B cell (primary cell): ENCODE measurements around the gene CHD5. TPM values are rescaled to one million over a fixed set of nuclear protein-coding genes. Genes with fewer than 3 reads are reported as not detected.

ENCODE experiments used
- ATAC-seq: fragments of 200-7000 bp; cut with Tn5 transposase; one replicate; pipeline ENCODE4 v1.10.0; 2021; ENCODE audit warnings: low read depth, mild to moderate bottlenecking, moderate number of reproducible peaks, moderate library complexity
- CTCF ChIA-PET: fragments of 350-600 bp; sonication (Branson Sonifier 250); formaldehyde crosslinking; loops from one replicate; lab custom pipeline; 2021; ENCODE audit warnings: antibody characterized with exemption, inconsistent platforms; lab: Charles Lee
- POLR2A ChIA-PET: fragments of 350-600 bp; sonication (Branson Sonifier 250); formaldehyde crosslinking; loops from one replicate; lab custom pipeline; 2021; ENCODE audit warnings: antibody characterized with exemption; lab: Charles Lee
- DNase-seq: peaks from one replicate; pipeline ENCODE4 v3.0.0; 2013
- H2AFZ ChIP-seq: 2 replicates; pipeline ENCODE4 v1.6.1; 2012; ENCODE audit warnings: mild to moderate bottlenecking, low read depth, low read length; ENCODE audit not compliant: insufficient read depth, poor library complexity, severe bottlenecking
- H3K27ac ChIP-seq, 2 donors: 1 replicate in 1 of 2; 2 replicates in 1 of 2; pipeline ENCODE4 v1.5.1; 2012 to 2013; ENCODE audit warnings: low read length in 2 of 2, mild to moderate bottlenecking in 2 of 2, moderate library complexity in 1 of 2
- H3K27me3 ChIP-seq, 4 experiments: fragments of 200-600 bp in 1 of 4; sonication (generic) in 1 of 4; replicated peaks in 1 of 4; 1 replicate in 2 of 4; 2 replicates in 2 of 4; pipeline versions ENCODE4 v1.6.1 to v1.7.0; 2013 to 2016; ENCODE audit warnings: low read length in 3 of 4, mild to moderate bottlenecking in 2 of 4, mixed read lengths in 1 of 4, moderate library complexity in 1 of 4; ENCODE audit not compliant: insufficient read depth in 4 of 4, control insufficient read depth in 3 of 4; ENCODE audit errors: control extremely low read depth in 1 of 4
- H3K36me3 ChIP-seq, 2 experiments: replicated peaks in 1 of 2; 1 replicate in 1 of 2; 2 replicates in 1 of 2; pipeline versions ENCODE4 v1.6.1 to v1.7.1; 2013; ENCODE audit warnings: low read length in 1 of 2; ENCODE audit not compliant: insufficient read depth in 2 of 2, control insufficient read depth in 1 of 2; ENCODE audit errors: control extremely low read depth in 1 of 2, extremely low read depth in 1 of 2
- H3K4me1 ChIP-seq, 2 donors: fragments of 200-600 bp in 1 of 2; sonication (generic) in 1 of 2; 1 replicate in 1 of 2; 2 replicates in 1 of 2; pipeline versions ENCODE4 v1.5.1 to v1.6.1; 2013 to 2017; ENCODE audit warnings: low read length in 2 of 2; ENCODE audit not compliant: control insufficient read depth in 2 of 2, insufficient read depth in 2 of 2
- H3K4me2 ChIP-seq: replicated peaks from 2 replicates; pipeline ENCODE3; 2012; ENCODE audit warnings: mild to moderate bottlenecking, low read depth, low read length; ENCODE audit not compliant: poor library complexity, severe bottlenecking
- H3K4me3 ChIP-seq, 5 experiments: fragments of 200-600 bp in 1 of 5; sonication (generic) in 1 of 5; 1 replicate in 3 of 5; 2 replicates in 2 of 5; pipeline versions ENCODE4 v1.5.1 to v1.7.0; 2011 to 2016; ENCODE audit warnings: low read length in 4 of 5, mild to moderate bottlenecking in 4 of 5, low read depth in 2 of 5, control low read depth in 1 of 5, moderate library complexity in 1 of 5; ENCODE audit not compliant: insufficient read depth in 1 of 5; ENCODE audit errors: control extremely low read depth in 1 of 5, extremely low read depth in 1 of 5
- H3K79me2 ChIP-seq: fragments of 200-600 bp; sonication (generic); one replicate; pipeline ENCODE4 v1.6.0; 2016; ENCODE audit warnings: low read length; ENCODE audit not compliant: control insufficient read depth, insufficient read depth
- H3K9ac ChIP-seq: fragments of 200-600 bp; sonication (generic); 2 replicates; pipeline ENCODE4 v1.6.1; 2017; ENCODE audit warnings: mild to moderate bottlenecking, low read length, moderate library complexity
- H3K9me3 ChIP-seq, 3 donors: one replicate each; pipeline versions ENCODE4 v1.6.1 to v1.7.1; 2013; ENCODE audit warnings: low read length in 2 of 3; ENCODE audit not compliant: control insufficient read depth in 2 of 3, insufficient read depth in 1 of 3; ENCODE audit errors: control extremely low read depth in 1 of 3
- H4K20me1 ChIP-seq: 2 replicates; pipeline ENCODE4 v1.6.0; 2012; ENCODE audit warnings: mild to moderate bottlenecking, low read length; ENCODE audit not compliant: insufficient read depth, control insufficient read depth, poor library complexity, severe bottlenecking
- H3K27ac Mint-ChIP-seq: one replicate; pipeline ENCODE4 v1.8.0; 2021; ENCODE audit warnings: mixed read lengths
- H3K27me3 Mint-ChIP-seq: one replicate; pipeline ENCODE4 v1.8.0; 2021; ENCODE audit warnings: mixed read lengths
- H3K4me1 Mint-ChIP-seq: one replicate; pipeline ENCODE4 v1.8.0; 2021; ENCODE audit warnings: mixed read lengths
- H3K4me3 Mint-ChIP-seq: one replicate; pipeline ENCODE4 v1.8.0; 2021; ENCODE audit warnings: mixed read lengths
- H3K9me3 Mint-ChIP-seq: one replicate; pipeline ENCODE4 v1.8.0; 2022; ENCODE audit warnings: mixed read lengths; ENCODE audit not compliant: insufficient read depth
- EZH2 ChIP-seq: IDR thresholded peaks from 2 replicates; pipeline ENCODE4 v1.6.1; 2012; ENCODE audit warnings: borderline replicate concordance, low read depth, mild to moderate bottlenecking, moderate library complexity, low read length; ENCODE audit not compliant: insufficient read depth, poor library complexity, severe bottlenecking
- WGBS: methylation state at CpG from one replicate; pipeline ENCODE4 v1.1.5; 2013; ENCODE audit warnings: missing lambda C conversion rate; ENCODE audit not compliant: insufficient coverage; 5-methylcytosine and 5-hydroxymethylcytosine counted together
- intact Hi-C: fragments of 100-400 bp; cut with micrococcal nuclease; formaldehyde crosslinking; loops from one replicate; pipeline ENCODE4 v1.10.0; 2022
- polyA plus RNA-seq: library from polyadenylated mRNA; depleted of rRNA; stranded (reverse); fragments of >200 nt; gene quantifications from 2 replicates; pipeline ENCODE4 v1.2.3, GENCODE V29; 2012
- total RNA-seq, 2 donors: library from RNA; stranded (reverse); fragments of 120-200 nt in 1 of 2; gene quantifications; 1 replicate in 1 of 2; 2 replicates in 1 of 2; pipeline versions ENCODE4 v1.2.3 to v1.2.4, GENCODE V29; 2013 to 2022
- TF ChIP-seq, protein P1 (sequence below): fragments of 200-600 bp; IDR thresholded peaks from one replicate; pipeline ENCODE4 v1.8.0; 2022; ENCODE audit warnings: antibody characterized with exemption, mild to moderate bottlenecking

Gene CHD5
- total and polyA plus RNA-seq, 2 donors (not counting 1 experiment from before 2014, with no cell fraction given), result 0.18 to 0.20 TPM

GRCh38 chr1:6121021-6121421 lies 59.1 kb downstream of the CHD5 start:
- no peak for DNase-seq

GRCh38 chr1:6118415-6118814 lies 61.7 kb downstream of the CHD5 start:
- H2AFZ ChIP-seq, result no peak overlapping the region
- Mint-ChIP-seq H3K27ac (no peak overlapping the region), H3K9me3 (peaks cover 9% of the 10 kb centered on the region), H3K4me3 (no peak overlapping the region), H3K4me1 (no peaks in the 10 kb centered on the region), H3K27me3 (no peaks in the 10 kb centered on the region)
- ChIA-PET POLR2A (no interaction called here), CTCF (no interaction called here)
- TF ChIP-seq, protein P1, sequence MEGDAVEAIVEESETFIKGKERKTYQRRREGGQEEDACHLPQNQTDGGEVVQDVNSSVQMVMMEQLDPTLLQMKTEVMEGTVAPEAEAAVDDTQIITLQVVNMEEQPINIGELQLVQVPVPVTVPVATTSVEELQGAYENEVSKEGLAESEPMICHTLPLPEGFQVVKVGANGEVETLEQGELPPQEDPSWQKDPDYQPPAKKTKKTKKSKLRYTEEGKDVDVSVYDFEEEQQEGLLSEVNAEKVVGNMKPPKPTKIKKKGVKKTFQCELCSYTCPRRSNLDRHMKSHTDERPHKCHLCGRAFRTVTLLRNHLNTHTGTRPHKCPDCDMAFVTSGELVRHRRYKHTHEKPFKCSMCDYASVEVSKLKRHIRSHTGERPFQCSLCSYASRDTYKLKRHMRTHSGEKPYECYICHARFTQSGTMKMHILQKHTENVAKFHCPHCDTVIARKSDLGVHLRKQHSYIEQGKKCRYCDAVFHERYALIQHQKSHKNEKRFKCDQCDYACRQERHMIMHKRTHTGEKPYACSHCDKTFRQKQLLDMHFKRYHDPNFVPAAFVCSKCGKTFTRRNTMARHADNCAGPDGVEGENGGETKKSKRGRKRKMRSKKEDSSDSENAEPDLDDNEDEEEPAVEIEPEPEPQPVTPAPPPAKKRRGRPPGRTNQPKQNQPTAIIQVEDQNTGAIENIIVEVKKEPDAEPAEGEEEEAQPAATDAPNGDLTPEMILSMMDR, result no peak
- TF ChIP-seq EZH2, result no peak
- H3K9ac ChIP-seq, result no peak overlapping the region
- no peaks in the 10 kb centered on the region for H3K36me3 ChIP-seq
- ATAC-seq, result no peak
- intact Hi-C loops, result no loop called here
- no peaks in the 10 kb centered on the region for H3K27me3 ChIP-seq
- H3K9me3 ChIP-seq, result peaks cover 0 to 8% (median 6%) of the 10 kb centered on the region in 3 donors
- DNase-seq, result no peak
- no peak overlapping the region for H3K27ac ChIP-seq
- no peak overlapping the region for H3K4me3 ChIP-seq
- H3K4me2 ChIP-seq, result no peak overlapping the region
- no CpG with 5 or more reads among the region's 3 CpGs for WGBS
- H3K79me2 ChIP-seq, result no peaks in the 10 kb centered on the region
- H3K4me1 ChIP-seq, result no peaks in the 10 kb centered on the region
- H4K20me1 ChIP-seq, result no peaks in the 10 kb centered on the region

More at GRCh38 chr1:6121021-6121421, 59.1 kb downstream of the CHD5 start:
- 94% methylated on average over 18 of the region's 18 CpGs for WGBS
- no peaks in the 10 kb centered on the region for H3K36me3 ChIP-seq
- no peak for ATAC-seq
- H3K27ac ChIP-seq, result no peak overlapping the region
- no peak overlapping the region for H3K4me2 ChIP-seq
- no peaks in the 10 kb centered on the region for H3K4me1 ChIP-seq
- ChIA-PET POLR2A (no interaction called here), CTCF (no interaction called here)
- TF ChIP-seq, protein P1, result no peak
- TF ChIP-seq EZH2, result no peak
- H3K9me3 ChIP-seq, result peaks cover 0 to 8% (median 0%) of the 10 kb centered on the region in 3 donors
- no peak overlapping the region for H3K4me3 Mint-ChIP-seq
- intact Hi-C loops, result no loop called here
- H3K27ac Mint-ChIP-seq, result no peak overlapping the region
- H2AFZ ChIP-seq, result no peak overlapping the region
- peaks cover 5% of the 10 kb centered on the region for H3K27me3 Mint-ChIP-seq
- H3K27me3 ChIP-seq, result peaks cover 0 to 2% (median 0%) of the 10 kb centered on the region in 4 experiments
- peaks cover 9% of the 10 kb centered on the region for H3K9me3 Mint-ChIP-seq
- no peaks in the 10 kb centered on the region for H4K20me1 ChIP-seq
- no peaks in the 10 kb centered on the region for H3K4me1 Mint-ChIP-seq
- no peaks in the 10 kb centered on the region for H3K79me2 ChIP-seq
- H3K4me3 ChIP-seq, result no peak overlapping the region
- no peak overlapping the region for H3K9ac ChIP-seq
